H1 (cell line): ENCODE results near the gene SYT15. TPM values are rescaled to one million over a fixed set of nuclear protein-coding genes. Genes with fewer than 3 reads are reported as not detected.

Source experiments
- CBX5 ChIP-seq: fragments of 300-800, 300-1000 bp; sonication (generic); IDR thresholded peaks from 2 replicates; pipeline ENCODE4 v1.7.1; 2016; ENCODE audit warnings: antibody characterized with exemption, low read length, low read depth
- CBX8 ChIP-seq: fragments of 300-800, 300-1000 bp; sonication (generic); IDR thresholded peaks from 2 replicates; pipeline ENCODE4 v1.7.1; 2016; ENCODE audit warnings: low read depth, low read length, borderline replicate concordance
- CEBPB ChIP-seq: IDR thresholded peaks from 2 replicates; pipeline ENCODE4 v1.6.1; 2012; ENCODE audit warnings: low read depth, low read length
- CHD7 ChIP-seq: fragments of 300-600 bp; sonication (generic); IDR thresholded peaks from 2 replicates; pipeline ENCODE4 v1.7.1; 2012; ENCODE audit warnings: low read length, moderate library complexity, mild to moderate bottlenecking, inconsistent platforms; ENCODE audit not compliant: insufficient replicate concordance
- TCF12 ChIP-seq: IDR thresholded peaks from 2 replicates; pipeline ENCODE4 v1.6.1; 2011; ENCODE audit warnings: low read depth, mild to moderate bottlenecking, low read length
- polyA plus RNA-seq, 7 experiments: library from polyadenylated mRNA; depleted of rRNA in 3 of 7; stranded (reverse) in 5 of 7; unstranded in 2 of 7; fragments of >200 nt in 5 of 7; fragments of 200-250 nt in 2 of 7; gene quantifications; 1 replicate in 5 of 7; 2 replicates in 1 of 7; 4 replicates in 1 of 7; pipeline versions ENCODE4 v1.2.1 to v1.2.3, GENCODE V29; 2011 to 2013; ENCODE audit warnings: missing spikeins in 2 of 7, mixed read lengths in 2 of 7
- total RNA-seq: library from RNA; stranded (reverse); fragmentation: NEBNext Ultra II Directional; extraction: Animal tissue kit (Norgen Biotek cat#: 25700); gene quantifications from 2 replicates; pipeline ENCODE4 v1.2.1, GENCODE V29; 2021

SYT15 gene
- total and polyA plus RNA-seq, 2 of the 8 experiments (the other 6 are each of a cell fraction or from before 2014, with no cell fraction given) = 0.39 to 0.61 TPM

GRCh38 chr10:46555366-46555712 lies 23.6 kb upstream of the SYT15 start (continued):
- TF ChIP-seq CHD7 = no peak
- no peak for TF ChIP-seq CBX8
- TF ChIP-seq TCF12 = no peak
- TF ChIP-seq CBX5 = no peak
- TF ChIP-seq CEBPB = no peak
